PC-9 (cell line): ENCODE measurements around the gene PRR3.
"Not testable (repeated sequence)": the region's sequence is repeated elsewhere in the genome, so short reads cannot be mapped to it uniquely, and the experiment has no call there.

Source experiments
- EZH2 ChIP-seq: fragments of 200-600 bp; sonication (generic); IDR thresholded peaks from 2 replicates; pipeline ENCODE4 v1.8.0; 2017; ENCODE audit warnings: antibody characterized with exemption, low read depth
- TF ChIP-seq, protein P1 (sequence below): fragments of 200-600 bp; sonication (generic); conservative IDR thresholded peaks from 2 replicates; pipeline ENCODE4 v1.6.1; 2017; ENCODE audit warnings: mixed run types, antibody characterized with exemption, mild to moderate bottlenecking, moderate library complexity

- TF ChIP-seq, protein P1, sequence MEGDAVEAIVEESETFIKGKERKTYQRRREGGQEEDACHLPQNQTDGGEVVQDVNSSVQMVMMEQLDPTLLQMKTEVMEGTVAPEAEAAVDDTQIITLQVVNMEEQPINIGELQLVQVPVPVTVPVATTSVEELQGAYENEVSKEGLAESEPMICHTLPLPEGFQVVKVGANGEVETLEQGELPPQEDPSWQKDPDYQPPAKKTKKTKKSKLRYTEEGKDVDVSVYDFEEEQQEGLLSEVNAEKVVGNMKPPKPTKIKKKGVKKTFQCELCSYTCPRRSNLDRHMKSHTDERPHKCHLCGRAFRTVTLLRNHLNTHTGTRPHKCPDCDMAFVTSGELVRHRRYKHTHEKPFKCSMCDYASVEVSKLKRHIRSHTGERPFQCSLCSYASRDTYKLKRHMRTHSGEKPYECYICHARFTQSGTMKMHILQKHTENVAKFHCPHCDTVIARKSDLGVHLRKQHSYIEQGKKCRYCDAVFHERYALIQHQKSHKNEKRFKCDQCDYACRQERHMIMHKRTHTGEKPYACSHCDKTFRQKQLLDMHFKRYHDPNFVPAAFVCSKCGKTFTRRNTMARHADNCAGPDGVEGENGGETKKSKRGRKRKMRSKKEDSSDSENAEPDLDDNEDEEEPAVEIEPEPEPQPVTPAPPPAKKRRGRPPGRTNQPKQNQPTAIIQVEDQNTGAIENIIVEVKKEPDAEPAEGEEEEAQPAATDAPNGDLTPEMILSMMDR: peak; percentile 83
- TF ChIP-seq EZH2: not testable (repeated sequence)
Observed at GRCh38 chr6:30597315-30598144, 40.4 kb downstream of the PRR3 start.
